Hepatocyte (in vitro differentiated cells): ENCODE results near the gene TMC2.

ENCODE experiments used
- CTCF ChIP-seq: fragments of 200-600 bp; sonication (generic); IDR thresholded peaks from 2 replicates; pipeline ENCODE4 v1.5.1; 2016; ENCODE audit warnings: antibody characterized with exemption, mild to moderate bottlenecking; ENCODE audit not compliant: poor library complexity
- EZH2 ChIP-seq: fragments of 200-600 bp; sonication (generic); IDR thresholded peaks from 2 replicates; pipeline ENCODE4 v1.6.1; 2016; ENCODE audit warnings: antibody characterized with exemption, mild to moderate bottlenecking, borderline replicate concordance

GRCh38 chr20:2564406-2564805 lies 28.0 kb downstream of the TMC2 start:
- no peak for TF ChIP-seq CTCF
- TF ChIP-seq EZH2: no peak
